HG03139 (cell line): Measurements from ENCODE around the gene TNFSF13.

Experiments
- ATAC-seq: cut with Tn5 transposase; IDR thresholded peaks from one replicate; pipeline ENCODE4 v1.9.1; 2021; ENCODE audit not compliant: unreplicated experiment

Gene TNFSF13

GRCh38 chr17:7558544-7559319, at the start of gene TNFSF13:
TSS of gene TNFSF13 (plus strand) at chr17:7558750. CDS start at chr17:7559040, 290 bp downstream.
- ATAC-seq: no peak

GRCh38 chr17:7508846-7509245, 49.7 kb upstream of the TNFSF13 start:
- no peak for ATAC-seq

- no peak for ATAC-seq
Observed at GRCh38 chr17:7509937-7510336, 48.6 kb upstream of the TNFSF13 start.

GRCh38 chr17:7511108-7511507, 47.4 kb upstream of the TNFSF13 start:
- no peak for ATAC-seq

GRCh38 chr17:7512105-7512504, 46.4 kb upstream of the TNFSF13 start:
- no peak for ATAC-seq

GRCh38 chr17:7512824-7513540, 45.6 kb upstream of the TNFSF13 start:
- no peak for ATAC-seq

GRCh38 chr17:7513850-7514419, 44.6 kb upstream of the TNFSF13 start:
- no peak for ATAC-seq

GRCh38 chr17:7515911-7516610, 42.5 kb upstream of the TNFSF13 start:
- no peak for ATAC-seq

- no peak for ATAC-seq
Observed at GRCh38 chr17:7523033-7523432, 35.5 kb upstream of the TNFSF13 start.

- no peak for ATAC-seq
Observed at GRCh38 chr17:7528842-7529241, 29.7 kb upstream of the TNFSF13 start.

GRCh38 chr17:7530023-7530900, 28.3 kb upstream of the TNFSF13 start:
- ATAC-seq: no peak

- no peak for ATAC-seq
Observed at GRCh38 chr17:7538050-7538449, 20.5 kb upstream of the TNFSF13 start.

- ATAC-seq: no peak
Observed at GRCh38 chr17:7538891-7539545, 19.5 kb upstream of the TNFSF13 start.

- no peak for ATAC-seq
Observed at GRCh38 chr17:7541074-7541621, 17.4 kb upstream of the TNFSF13 start.

- no peak for ATAC-seq
Observed at GRCh38 chr17:7544911-7545310, 13.6 kb upstream of the TNFSF13 start.

GRCh38 chr17:7548585-7549400, 9.8 kb upstream of the TNFSF13 start, which contains the start of gene TNFSF12:
TSS of gene TNFSF12 (plus strand) at chr17:7549058. CDS start at chr17:7549154, 96 bp downstream.
- no peak for ATAC-seq

- ATAC-seq: no peak
Observed at GRCh38 chr17:7549401-7550055, 9.0 kb upstream of the TNFSF13 start.

GRCh38 chr17:7550344-7550743, 8.2 kb upstream of the TNFSF13 start:
- ATAC-seq: no peak
